ENCODE measurements around the gene ACAP1.

The ACAP1 gene

DNA sequence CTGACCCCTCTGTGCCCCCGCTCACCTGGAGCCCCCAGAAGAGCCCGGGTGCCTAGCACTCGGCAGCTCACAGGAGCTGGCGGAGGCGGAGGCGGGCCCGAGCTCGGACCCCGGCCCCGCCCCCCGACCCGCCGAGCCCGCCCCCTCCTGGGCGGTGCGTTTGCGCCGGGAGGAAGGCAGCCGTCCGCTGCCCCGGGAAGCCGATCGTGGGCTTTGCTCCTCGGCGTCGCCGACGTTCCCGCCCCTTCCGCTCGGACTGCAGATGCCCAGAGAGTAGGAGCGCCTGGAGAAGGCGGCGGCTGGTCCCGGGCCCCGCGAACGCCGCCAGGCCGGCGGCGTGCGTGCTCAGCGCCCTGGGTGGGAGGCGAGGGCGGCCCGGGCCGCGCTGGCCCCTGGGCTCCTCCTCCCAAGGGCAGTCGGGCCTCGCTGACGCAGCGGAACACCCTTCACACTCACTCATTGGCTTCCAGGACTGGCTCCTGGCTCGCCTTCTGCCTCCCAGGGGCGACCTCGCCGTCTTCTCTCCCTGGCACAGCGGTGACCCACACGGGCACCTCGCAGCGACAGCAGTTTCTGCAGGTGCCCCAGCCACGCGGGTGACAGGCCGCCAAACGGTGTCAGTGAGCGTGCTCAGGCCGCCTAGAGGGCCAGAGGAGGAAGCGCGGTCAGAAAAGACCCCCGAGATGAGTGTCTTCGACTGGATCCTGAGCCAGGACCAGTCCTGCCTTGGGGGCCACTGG is 58.3 kb downstream of the ACAP1 start, which contains the start of gene PLSCR3:
Gene PLSCR3 (minus strand): TSS at position 74 of the 740 bp plus-strand sequence. CDS start 415 bp downstream, outside the sequence.
- TF ChIP-seq, protein P1, sequence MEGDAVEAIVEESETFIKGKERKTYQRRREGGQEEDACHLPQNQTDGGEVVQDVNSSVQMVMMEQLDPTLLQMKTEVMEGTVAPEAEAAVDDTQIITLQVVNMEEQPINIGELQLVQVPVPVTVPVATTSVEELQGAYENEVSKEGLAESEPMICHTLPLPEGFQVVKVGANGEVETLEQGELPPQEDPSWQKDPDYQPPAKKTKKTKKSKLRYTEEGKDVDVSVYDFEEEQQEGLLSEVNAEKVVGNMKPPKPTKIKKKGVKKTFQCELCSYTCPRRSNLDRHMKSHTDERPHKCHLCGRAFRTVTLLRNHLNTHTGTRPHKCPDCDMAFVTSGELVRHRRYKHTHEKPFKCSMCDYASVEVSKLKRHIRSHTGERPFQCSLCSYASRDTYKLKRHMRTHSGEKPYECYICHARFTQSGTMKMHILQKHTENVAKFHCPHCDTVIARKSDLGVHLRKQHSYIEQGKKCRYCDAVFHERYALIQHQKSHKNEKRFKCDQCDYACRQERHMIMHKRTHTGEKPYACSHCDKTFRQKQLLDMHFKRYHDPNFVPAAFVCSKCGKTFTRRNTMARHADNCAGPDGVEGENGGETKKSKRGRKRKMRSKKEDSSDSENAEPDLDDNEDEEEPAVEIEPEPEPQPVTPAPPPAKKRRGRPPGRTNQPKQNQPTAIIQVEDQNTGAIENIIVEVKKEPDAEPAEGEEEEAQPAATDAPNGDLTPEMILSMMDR (IDR thresholded peaks at IDR 0.05; ENCODE audit: low read length), result peak; percentile 33
- no peak for TF ChIP-seq EZH2 (IDR thresholded peaks at IDR 0.05; ENCODE audit: borderline replicate concordance, low read length)
- H3K4me2 ChIP-seq (ENCODE audit: low read length), result peak within 1 kb of the TSS; percentile 80
- no peaks in the 10 kb centered on the region for H3K9me2 ChIP-seq (ENCODE audit: low read depth, low read length)
- no peak within 1 kb of the TSS for H3K27ac ChIP-seq (ENCODE audit: low read depth, low read length, poor library complexity, severe bottlenecking)
- H3K79me2 ChIP-seq (ENCODE audit: insufficient read depth, low read length), result no peaks in the 10 kb centered on the region
- H3K4me3 ChIP-seq (ENCODE audit: low read depth, low read length, poor library complexity, severe bottlenecking), result peak within 1 kb of the TSS; percentile 70
- H4K20me1 ChIP-seq (ENCODE audit: insufficient read depth, low read length), result no peaks in the 10 kb centered on the region
- no peaks in the 10 kb centered on the region for H3K27me3 ChIP-seq (ENCODE audit: insufficient read depth, low read length)
- H3K9ac ChIP-seq (ENCODE audit: low read length), result peak within 1 kb of the TSS; percentile 61
- H3F3A ChIP-seq (ENCODE audit: insufficient read depth, low read length), result no peaks in the 10 kb centered on the region
- H3K36me3 ChIP-seq (ENCODE audit: insufficient read depth, low read length), result no peaks in the 10 kb centered on the region; the same call in 1 of the 2 replicates
- H3K9me3 ChIP-seq (ENCODE audit: low read length), result no peaks in the 10 kb centered on the region
- H3K4me1 ChIP-seq (ENCODE audit: insufficient read depth, low read length, severe bottlenecking), result peaks cover 15% of the 10 kb centered on the region
- H2AFZ ChIP-seq (ENCODE audit: low read length), result no peak within 1 kb of the TSS

DNA sequence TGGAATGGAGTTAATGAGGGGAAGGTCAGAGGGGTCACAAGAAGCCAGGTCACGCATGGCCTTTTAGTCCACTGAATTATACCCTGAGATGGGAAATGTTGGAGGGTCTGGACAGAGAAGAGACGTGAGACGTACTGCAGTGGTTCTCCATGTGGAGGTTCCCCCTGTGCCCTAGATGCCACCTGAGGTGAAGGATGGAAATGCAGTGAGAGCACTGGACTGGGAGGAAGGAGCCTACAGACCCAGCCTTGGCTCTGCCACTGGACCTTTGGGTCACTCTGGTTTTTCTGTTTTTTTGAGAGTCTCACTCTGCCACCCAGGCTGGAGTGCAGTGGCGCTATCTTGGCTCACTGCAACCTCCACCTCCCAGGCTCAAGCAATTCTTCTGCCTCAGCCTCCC is 59.8 kb downstream of the ACAP1 start:
- Histone ChIP-seq H3K9ac (ENCODE audit: low read length) (no peak overlapping the region), H3K9me2 (ENCODE audit: low read depth, low read length) (no peaks in the 10 kb centered on the region), H3F3A (ENCODE audit: insufficient read depth, low read length) (no peaks in the 10 kb centered on the region), H3K4me3 (ENCODE audit: low read depth, low read length, poor library complexity, severe bottlenecking) (no peak overlapping the region), H3K79me2 (ENCODE audit: insufficient read depth, low read length) (no peaks in the 10 kb centered on the region), H3K27ac (ENCODE audit: low read depth, low read length, poor library complexity, severe bottlenecking) (no peak overlapping the region), H3K27me3 (ENCODE audit: insufficient read depth, low read length) (no peaks in the 10 kb centered on the region), H3K9me3 (ENCODE audit: low read length) (no peaks in the 10 kb centered on the region), H2AFZ (ENCODE audit: low read length) (no peak overlapping the region), H3K4me1 (ENCODE audit: insufficient read depth, low read length, severe bottlenecking) (peaks cover 15% of the 10 kb centered on the region), H3K36me3 (ENCODE audit: insufficient read depth, low read length) (no peaks in the 10 kb centered on the region; the same call in 1 of the 2 replicates), H4K20me1 (ENCODE audit: insufficient read depth, low read length) (no peaks in the 10 kb centered on the region), H3K4me2 (ENCODE audit: low read length) (no peak overlapping the region)
- no peak for TF ChIP-seq EZH2 (IDR thresholded peaks at IDR 0.05; ENCODE audit: borderline replicate concordance, low read length)
- TF ChIP-seq, protein P1 (IDR thresholded peaks at IDR 0.05; ENCODE audit: low read length), result no peak

DNA sequence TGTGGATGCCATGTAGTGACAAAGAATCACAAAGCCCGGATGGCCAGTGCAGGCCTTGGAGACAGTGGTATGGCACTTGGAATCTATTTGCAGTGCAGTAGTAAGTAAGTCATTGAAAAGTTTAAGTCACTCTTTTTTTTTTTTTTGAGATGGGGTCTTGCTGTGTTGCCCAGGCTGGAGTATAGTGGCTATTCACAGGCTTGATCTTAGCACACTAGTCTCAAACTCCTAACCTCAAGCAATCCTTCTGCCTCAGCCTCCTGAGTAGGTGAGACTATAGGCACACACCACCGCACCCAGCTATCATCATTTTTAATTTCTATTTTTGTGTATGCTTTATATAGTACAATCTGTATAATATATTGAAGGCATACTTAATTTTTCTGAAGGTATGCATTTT is 62.3 kb downstream of the ACAP1 start:
- Histone ChIP-seq H3K4me2 (ENCODE audit: low read length) (no peak overlapping the region), H3K9me2 (ENCODE audit: low read depth, low read length) (no peaks in the 10 kb centered on the region), H3K9me3 (ENCODE audit: low read length) (no peaks in the 10 kb centered on the region), H3K9ac (ENCODE audit: low read length) (no peak overlapping the region), H3K79me2 (ENCODE audit: insufficient read depth, low read length) (no peaks in the 10 kb centered on the region), H3K27me3 (ENCODE audit: insufficient read depth, low read length) (no peaks in the 10 kb centered on the region), H3K27ac (ENCODE audit: low read depth, low read length, poor library complexity, severe bottlenecking) (no peak overlapping the region), H3K4me1 (ENCODE audit: insufficient read depth, low read length, severe bottlenecking) (peaks cover 18% of the 10 kb centered on the region), H4K20me1 (ENCODE audit: insufficient read depth, low read length) (no peaks in the 10 kb centered on the region), H3K36me3 (ENCODE audit: insufficient read depth, low read length) (no peaks in the 10 kb centered on the region), H3F3A (ENCODE audit: insufficient read depth, low read length) (no peaks in the 10 kb centered on the region), H3K4me3 (ENCODE audit: low read depth, low read length, poor library complexity, severe bottlenecking) (no peak overlapping the region), H2AFZ (ENCODE audit: low read length) (no peak overlapping the region)
- TF ChIP-seq, protein P1 (IDR thresholded peaks at IDR 0.05; ENCODE audit: low read length), result no peak
- no peak for TF ChIP-seq EZH2 (IDR thresholded peaks at IDR 0.05; ENCODE audit: borderline replicate concordance, low read length)
